ENCODE data around the gene ZNF217. TPM values are rescaled to one million over a fixed set of nuclear protein-coding genes. Genes with fewer than 3 reads are reported as not detected.
A peak's percentile ranks its signal among the peaks of the same experiment; 100 is the strongest.

Gene ZNF217
- total and polyA plus RNA-seq, 10 of the 15 experiments (the other 5 are each of a cell fraction or from before 2014, with no cell fraction given), result 8.5 to 76.6 (median 40.6) TPM

- Histone ChIP-seq H4K20me1 (ENCODE audit: control insufficient read depth, insufficient read depth) (no peaks in the 10 kb centered on the region), H3K4me1 (ENCODE audit: control insufficient read depth, insufficient read depth, low read length) (peaks cover 38% of the 10 kb centered on the region), H3K27ac (ENCODE audit: control insufficient read depth, insufficient read depth) (peak overlapping the region; percentile 99), H3K9me3 (replicated peaks; ENCODE audit: control insufficient read depth, insufficient read depth, low read length) (no peaks in the 10 kb centered on the region), H2AFZ (ENCODE audit: control insufficient read depth, low read depth, low read length) (peak overlapping the region; percentile 76), H3K9ac (ENCODE audit: control insufficient read depth, insufficient read depth, low read length) (peak overlapping the region; percentile 88), H3K4me3 (0 out of 2 replicates have a peak overlapping the region, but pooled peaks have one; percentile 30), H3K27me3 (replicated peaks in 1 of 2; ENCODE audit: control insufficient read depth in 2 of 2, insufficient read depth in 2 of 2, low read length in 1 of 2) (no peaks in the 10 kb centered on the region), H3K36me3 (ENCODE audit: control insufficient read depth in 2 of 2, insufficient read depth in 2 of 2, low read length in 1 of 2) (no peaks in the 10 kb centered on the region), H3K79me2 (ENCODE audit: control insufficient read depth, insufficient read depth, low read length) (peaks cover 2% of the 10 kb centered on the region), H3K4me2 (ENCODE audit: control insufficient read depth, insufficient read depth) (peak overlapping the region; percentile 96)
- RAD21 ChIA-PET (ENCODE audit: unreplicated experiment), result interaction anchor here (0.7 to 6.2 kb wide), 34 partner anchors 10 to 319 kb away, joined by 3 to 79 read pairs (median 7); partner anchors contain the start of gene ZNF217
- in situ Hi-C loops (cut with MboI) (no loop called here), intact Hi-C loops (cut with micrococcal nuclease; ENCODE audit: unreplicated experiment) (loop anchor here (2.0 to 5.0 kb wide), 2 partner anchors 34 to 35 kb away; no protein-coding TSS in a partner anchor)
- no TSS peak for BruUV-seq (replicated peaks)
- ATAC-seq, result peak; percentile 68
- 34% methylated on average over 9 of the region's 9 CpGs for WGBS (ENCODE audit: insufficient coverage, insufficient replicate concordance, low lambda C conversion rate, missing lambda C conversion rate)
- DNase-seq (ENCODE audit: low read depth, low spot score), result peak; percentile 59
- POLR2A ChIA-PET, result interaction anchor here (0.6 to 8.2 kb wide), 12 partner anchors 10 to 278 kb away, joined by 3 to 84 read pairs (median 12); partner anchors contain the start of gene ZNF217
- FAIRE-seq, result no peak
- SMC1A ChIA-PET (ENCODE audit: uncharacterized antibody, unreplicated experiment), result interaction anchor here (0.5 to 5.9 kb wide), 36 partner anchors 8 to 309 kb away, joined by 3 to 94 read pairs (median 5); no protein-coding TSS in a partner anchor
- CTCF ChIA-PET, result interaction anchor here (0.5 to 4.4 kb wide), 12 partner anchors 10 to 310 kb away, joined by 3 to 46 read pairs (median 6); no protein-coding TSS in a partner anchor
- TF ChIP-seq, protein P1, sequence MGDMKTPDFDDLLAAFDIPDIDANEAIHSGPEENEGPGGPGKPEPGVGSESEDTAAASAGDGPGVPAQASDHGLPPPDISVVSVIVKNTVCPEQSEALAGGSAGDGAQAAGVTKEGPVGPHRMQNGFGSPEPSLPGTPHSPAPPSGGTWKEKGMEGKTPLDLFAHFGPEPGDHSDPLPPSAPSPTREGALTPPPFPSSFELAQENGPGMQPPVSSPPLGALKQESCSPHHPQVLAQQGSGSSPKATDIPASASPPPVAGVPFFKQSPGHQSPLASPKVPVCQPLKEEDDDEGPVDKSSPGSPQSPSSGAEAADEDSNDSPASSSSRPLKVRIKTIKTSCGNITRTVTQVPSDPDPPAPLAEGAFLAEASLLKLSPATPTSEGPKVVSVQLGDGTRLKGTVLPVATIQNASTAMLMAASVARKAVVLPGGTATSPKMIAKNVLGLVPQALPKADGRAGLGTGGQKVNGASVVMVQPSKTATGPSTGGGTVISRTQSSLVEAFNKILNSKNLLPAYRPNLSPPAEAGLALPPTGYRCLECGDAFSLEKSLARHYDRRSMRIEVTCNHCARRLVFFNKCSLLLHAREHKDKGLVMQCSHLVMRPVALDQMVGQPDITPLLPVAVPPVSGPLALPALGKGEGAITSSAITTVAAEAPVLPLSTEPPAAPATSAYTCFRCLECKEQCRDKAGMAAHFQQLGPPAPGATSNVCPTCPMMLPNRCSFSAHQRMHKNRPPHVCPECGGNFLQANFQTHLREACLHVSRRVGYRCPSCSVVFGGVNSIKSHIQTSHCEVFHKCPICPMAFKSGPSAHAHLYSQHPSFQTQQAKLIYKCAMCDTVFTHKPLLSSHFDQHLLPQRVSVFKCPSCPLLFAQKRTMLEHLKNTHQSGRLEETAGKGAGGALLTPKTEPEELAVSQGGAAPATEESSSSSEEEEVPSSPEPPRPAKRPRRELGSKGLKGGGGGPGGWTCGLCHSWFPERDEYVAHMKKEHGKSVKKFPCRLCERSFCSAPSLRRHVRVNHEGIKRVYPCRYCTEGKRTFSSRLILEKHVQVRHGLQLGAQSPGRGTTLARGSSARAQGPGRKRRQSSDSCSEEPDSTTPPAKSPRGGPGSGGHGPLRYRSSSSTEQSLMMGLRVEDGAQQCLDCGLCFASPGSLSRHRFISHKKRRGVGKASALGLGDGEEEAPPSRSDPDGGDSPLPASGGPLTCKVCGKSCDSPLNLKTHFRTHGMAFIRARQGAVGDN (IDR thresholded peaks at IDR 0.05), result peak; percentile 46; the same call in 1 of the 2 replicates
- TF ChIP-seq, protein P2, sequence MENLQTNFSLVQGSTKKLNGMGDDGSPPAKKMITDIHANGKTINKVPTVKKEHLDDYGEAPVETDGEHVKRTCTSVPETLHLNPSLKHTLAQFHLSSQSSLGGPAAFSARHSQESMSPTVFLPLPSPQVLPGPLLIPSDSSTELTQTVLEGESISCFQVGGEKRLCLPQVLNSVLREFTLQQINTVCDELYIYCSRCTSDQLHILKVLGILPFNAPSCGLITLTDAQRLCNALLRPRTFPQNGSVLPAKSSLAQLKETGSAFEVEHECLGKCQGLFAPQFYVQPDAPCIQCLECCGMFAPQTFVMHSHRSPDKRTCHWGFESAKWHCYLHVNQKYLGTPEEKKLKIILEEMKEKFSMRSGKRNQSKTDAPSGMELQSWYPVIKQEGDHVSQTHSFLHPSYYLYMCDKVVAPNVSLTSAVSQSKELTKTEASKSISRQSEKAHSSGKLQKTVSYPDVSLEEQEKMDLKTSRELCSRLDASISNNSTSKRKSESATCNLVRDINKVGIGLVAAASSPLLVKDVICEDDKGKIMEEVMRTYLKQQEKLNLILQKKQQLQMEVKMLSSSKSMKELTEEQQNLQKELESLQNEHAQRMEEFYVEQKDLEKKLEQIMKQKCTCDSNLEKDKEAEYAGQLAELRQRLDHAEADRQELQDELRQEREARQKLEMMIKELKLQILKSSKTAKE (IDR thresholded peaks at IDR 0.05; ENCODE audit: low read depth, poor library complexity, severe bottlenecking), result peak; percentile 29
- TF ChIP-seq EED (IDR thresholded peaks at IDR 0.05; ENCODE audit: low read depth) (peak; percentile 90), NFIC (IDR thresholded peaks at IDR 0.05; ENCODE audit: low read depth, low read length) (peak; percentile 75; the same call in 1 of the 2 replicates), DPF2 (IDR thresholded peaks at IDR 0.05) (peak; percentile 54; the same call in 1 of the 2 replicates), ATF2 (IDR thresholded peaks at IDR 0.05; ENCODE audit: low read length) (peak; percentile 72; the same call in 1 of the 2 replicates), IKZF1 (conservative IDR thresholded peaks at IDR 0.05) (peak; percentile 82), TBL1XR1 (IDR thresholded peaks at IDR 0.05; ENCODE audit: low read depth, low read length) (0 out of 2 replicates have a peak, but pooled peaks have one; percentile 14), ETV6 (conservative IDR thresholded peaks at IDR 0.05 in 1 of 2, IDR thresholded peaks at IDR 0.05 in 1 of 2; ENCODE audit: borderline replicate concordance in 1 of 2, low read depth in 1 of 2) (peak in 1 of 2 experiments; percentile 98)
- TF ChIP-seq, protein P3, sequence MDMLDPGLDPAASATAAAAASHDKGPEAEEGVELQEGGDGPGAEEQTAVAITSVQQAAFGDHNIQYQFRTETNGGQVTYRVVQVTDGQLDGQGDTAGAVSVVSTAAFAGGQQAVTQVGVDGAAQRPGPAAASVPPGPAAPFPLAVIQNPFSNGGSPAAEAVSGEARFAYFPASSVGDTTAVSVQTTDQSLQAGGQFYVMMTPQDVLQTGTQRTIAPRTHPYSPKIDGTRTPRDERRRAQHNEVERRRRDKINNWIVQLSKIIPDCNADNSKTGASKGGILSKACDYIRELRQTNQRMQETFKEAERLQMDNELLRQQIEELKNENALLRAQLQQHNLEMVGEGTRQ (IDR thresholded peaks at IDR 0.05; ENCODE audit: borderline replicate concordance, low read depth, low read length), result no peak
Observed at GRCh38 chr20:53621482-53622246, 28.0 kb upstream of the ZNF217 start.

All from GM12878 (cell line).